ENCODE data around the gene TDRD12.
"Not testable (repeated sequence)": the region's sequence is repeated elsewhere in the genome, so short reads cannot be mapped to it uniquely, and the experiment has no call there.

The TDRD12 gene

GRCh38 chr19:32749361-32749760, 29.8 kb downstream of the TDRD12 start:
- no peak overlapping the region for H3K27ac ChIP-seq
- no peaks in the 10 kb centered on the region for H3K4me1 ChIP-seq (ENCODE audit: control insufficient read depth in 1 of 2, insufficient read depth in 1 of 2, low read depth in 1 of 2, low read length in 1 of 2)
- H3K9me3 ChIP-seq, result no peaks in the 10 kb centered on the region
- H3K36me3 ChIP-seq, result no peaks in the 10 kb centered on the region
- no peak overlapping the region for H3K4me3 ChIP-seq (ENCODE audit: low read depth in 1 of 2, low read length in 1 of 2)
- H3K27me3 ChIP-seq, result peaks cover 61% of the 10 kb centered on the region
- TF ChIP-seq CTCF (IDR thresholded peaks at IDR 0.05), result no peak

GRCh38 chr19:32750441-32751055, 31.0 kb downstream of the TDRD12 start:
- H3K27ac ChIP-seq, result no peak overlapping the region
- no peaks in the 10 kb centered on the region for H3K9me3 ChIP-seq
- no peak overlapping the region for H3K4me3 ChIP-seq (ENCODE audit: low read depth in 1 of 2, low read length in 1 of 2)
- no peak for TF ChIP-seq CTCF (IDR thresholded peaks at IDR 0.05)
- H3K36me3 ChIP-seq, result no peaks in the 10 kb centered on the region
- no peaks in the 10 kb centered on the region for H3K4me1 ChIP-seq (ENCODE audit: control insufficient read depth in 1 of 2, insufficient read depth in 1 of 2, low read depth in 1 of 2, low read length in 1 of 2)
- H3K27me3 ChIP-seq, result peaks cover 56% of the 10 kb centered on the region

GRCh38 chr19:32751066-32751465, 31.5 kb downstream of the TDRD12 start:
- Histone ChIP-seq H3K4me1 (ENCODE audit: control insufficient read depth in 1 of 2, insufficient read depth in 1 of 2, low read depth in 1 of 2, low read length in 1 of 2) (no peaks in the 10 kb centered on the region), H3K9me3 (no peaks in the 10 kb centered on the region), H3K36me3 (no peaks in the 10 kb centered on the region), H3K27ac (no peak overlapping the region), H3K27me3 (peaks cover 56% of the 10 kb centered on the region), H3K4me3 (ENCODE audit: low read depth in 1 of 2, low read length in 1 of 2) (no peak overlapping the region)
- no peak for TF ChIP-seq CTCF (IDR thresholded peaks at IDR 0.05)

GRCh38 chr19:32757189-32757588, 37.6 kb downstream of the TDRD12 start:
- H3K27me3 ChIP-seq, result peaks cover 6% of the 10 kb centered on the region
- no peaks in the 10 kb centered on the region for H3K9me3 ChIP-seq
- H3K4me1 ChIP-seq (ENCODE audit: control insufficient read depth in 1 of 2, insufficient read depth in 1 of 2, low read depth in 1 of 2, low read length in 1 of 2), result no peaks in the 10 kb centered on the region
- TF ChIP-seq CTCF (IDR thresholded peaks at IDR 0.05), result no peak
- no peak overlapping the region for H3K27ac ChIP-seq
- no peak overlapping the region for H3K4me3 ChIP-seq (ENCODE audit: low read depth in 1 of 2, low read length in 1 of 2)
- H3K36me3 ChIP-seq, result no peaks in the 10 kb centered on the region

GRCh38 chr19:32765365-32765764, 45.8 kb downstream of the TDRD12 start:
- peaks cover 12% of the 10 kb centered on the region for H3K27me3 ChIP-seq

GRCh38 chr19:32767951-32768679, 48.5 kb downstream of the TDRD12 start:
- Histone ChIP-seq H3K4me1 (ENCODE audit: control insufficient read depth in 1 of 2, insufficient read depth in 1 of 2, low read depth in 1 of 2, low read length in 1 of 2) (no peaks in the 10 kb centered on the region), H3K4me3 (ENCODE audit: low read depth in 1 of 2, low read length in 1 of 2) (no peak overlapping the region), H3K9me3 (no peaks in the 10 kb centered on the region), H3K27ac (no peak overlapping the region), H3K36me3 (no peaks in the 10 kb centered on the region), H3K27me3 (peaks cover 17% of the 10 kb centered on the region)
- TF ChIP-seq CTCF (IDR thresholded peaks at IDR 0.05), result no peak

More at GRCh38 chr19:32765365-32765764, 45.8 kb downstream of the TDRD12 start:
- H3K9me3 ChIP-seq; H3K4me3 ChIP-seq (ENCODE audit: low read depth in 1 of 2, low read length in 1 of 2); H3K36me3 ChIP-seq; H3K27ac ChIP-seq; H3K4me1 ChIP-seq (ENCODE audit: control insufficient read depth in 1 of 2, insufficient read depth in 1 of 2, low read depth in 1 of 2, low read length in 1 of 2): not testable (repeated sequence)
